Measurements from ENCODE around the gene SPARCL1.
"Not testable (repeated sequence)": the region's sequence is repeated elsewhere in the genome, so short reads cannot be mapped to it uniquely, and the experiment has no call there.

SPARCL1 gene

GRCh38 chr4:87502580-87503238, 26.5 kb downstream of the SPARCL1 start:
- no peak for DNase-seq (ENCODE audit: low read depth in 1 of 2, low spot score in 1 of 2)

- no peak for DNase-seq (ENCODE audit: low read depth in 1 of 2, low spot score in 1 of 2)
These were observed 29.1 kb downstream of the SPARCL1 start for GRCh38 chr4:87500092-87500462.

DNA sequence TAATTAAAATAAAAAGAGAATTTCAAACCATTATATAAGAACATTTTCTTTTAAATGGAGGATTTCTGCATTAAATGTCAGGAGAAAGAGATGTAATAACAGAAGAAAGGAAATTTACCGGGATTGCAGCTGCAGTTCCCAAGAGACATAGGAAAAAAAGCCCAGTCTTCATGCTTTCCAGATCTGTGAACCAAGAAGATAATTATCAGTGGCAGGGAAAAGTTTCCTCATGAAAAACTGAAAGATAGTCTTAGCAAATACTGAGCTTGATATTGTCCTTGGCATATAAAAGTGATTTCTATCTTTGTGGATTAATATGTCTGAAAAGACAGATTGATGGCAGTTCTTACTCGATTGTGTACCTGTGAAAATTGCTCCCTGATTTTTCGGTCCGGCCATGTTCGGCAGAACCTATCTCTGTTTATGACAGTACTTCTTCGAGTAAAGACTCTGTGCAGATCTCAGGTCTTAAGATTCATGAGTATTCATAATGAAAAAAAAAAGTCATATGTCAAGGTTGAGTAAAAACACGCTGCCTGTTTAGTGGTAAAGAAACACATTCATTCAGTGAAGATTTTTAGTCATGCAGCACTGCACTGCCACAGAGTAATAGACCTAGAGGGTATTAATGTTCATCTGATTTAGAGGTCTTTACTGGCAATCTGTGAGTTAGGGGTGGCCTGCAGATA, 29.6 kb downstream of the SPARCL1 start:
- no peak for DNase-seq (ENCODE audit: low read depth in 1 of 2, low spot score in 1 of 2)

- DNase-seq (ENCODE audit: low read depth in 1 of 2, low spot score in 1 of 2), result no peak
These were observed 30.7 kb downstream of the SPARCL1 start for GRCh38 chr4:87498446-87498900.

- no peak for DNase-seq (ENCODE audit: low read depth in 1 of 2, low spot score in 1 of 2)
These were observed 31.6 kb downstream of the SPARCL1 start for GRCh38 chr4:87497578-87497977.

GRCh38 chr4:87497159-87497558, 32.0 kb downstream of the SPARCL1 start:
- no peak for DNase-seq (ENCODE audit: low read depth in 1 of 2, low spot score in 1 of 2)

- no peak for DNase-seq (ENCODE audit: low read depth in 1 of 2, low spot score in 1 of 2)
These were observed 36.1 kb downstream of the SPARCL1 start for GRCh38 chr4:87493115-87493514.

DNA sequence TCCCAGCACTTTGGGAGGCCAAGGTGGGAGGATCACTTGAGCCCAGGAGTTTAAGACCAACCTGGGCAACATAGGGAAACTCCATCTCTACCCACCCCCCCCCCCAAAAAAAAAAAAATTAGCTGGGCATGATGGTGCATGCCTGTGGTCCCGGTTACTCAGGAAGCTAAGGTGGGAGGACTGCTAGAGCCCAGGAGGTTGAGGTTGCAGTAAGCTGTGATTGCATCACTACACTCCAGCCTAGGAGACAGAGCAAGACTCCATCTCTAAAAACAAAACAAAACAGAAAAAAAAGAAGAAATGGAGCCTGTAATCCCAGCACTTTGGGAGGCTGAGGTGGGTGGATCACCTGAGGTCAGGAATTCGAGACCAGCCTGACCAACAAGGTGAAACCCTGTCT, 37.3 kb downstream of the SPARCL1 start:
- not testable (repeated sequence) for DNase-seq (ENCODE audit: low read depth in 1 of 2, low spot score in 1 of 2)

DNA sequence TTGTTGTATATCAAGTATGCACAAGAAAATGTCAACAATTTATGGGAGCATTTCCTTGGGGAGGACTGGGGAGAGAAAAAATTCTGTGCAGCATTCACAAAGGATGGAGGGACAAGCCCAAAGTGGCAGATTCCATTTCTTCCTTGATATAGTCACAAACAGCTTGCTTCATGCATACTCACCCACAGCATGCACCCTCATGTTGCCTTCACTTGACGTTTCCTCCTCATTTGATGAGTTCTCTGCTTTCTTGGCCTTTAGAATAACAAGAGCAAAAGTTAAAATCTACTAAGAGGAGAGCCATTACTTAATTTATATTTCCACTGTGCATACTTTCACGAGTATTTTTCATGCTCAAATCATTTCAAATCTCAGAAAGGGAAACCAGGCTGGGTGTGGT, 37.7 kb downstream of the SPARCL1 start:
- no peak for DNase-seq (ENCODE audit: low read depth in 1 of 2, low spot score in 1 of 2)

GRCh38 chr4:87490664-87491369, 38.4 kb downstream of the SPARCL1 start:
- DNase-seq (ENCODE audit: low read depth in 1 of 2, low spot score in 1 of 2), result no peak

DNA sequence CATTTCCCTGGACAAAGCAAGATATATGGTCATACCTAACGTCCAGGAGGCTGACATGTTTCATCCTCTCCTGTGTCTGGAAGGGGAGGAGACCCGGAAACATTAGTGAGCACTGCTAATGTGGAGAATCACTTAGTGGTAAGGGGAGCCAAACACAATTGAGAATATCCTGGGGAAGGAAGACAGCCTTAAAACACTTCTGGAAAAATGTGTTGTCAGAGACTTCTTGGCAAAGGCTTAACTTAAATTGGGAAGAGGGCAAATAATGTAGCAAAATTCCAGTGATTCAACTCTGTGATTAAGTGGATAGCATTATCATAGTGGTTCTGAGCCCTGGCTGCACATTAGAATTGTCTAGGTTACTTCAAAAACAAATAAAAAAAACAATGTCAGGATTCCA, 39.5 kb downstream of the SPARCL1 start:
- DNase-seq (ENCODE audit: low read depth in 1 of 2, low spot score in 1 of 2), result no peak

DNA sequence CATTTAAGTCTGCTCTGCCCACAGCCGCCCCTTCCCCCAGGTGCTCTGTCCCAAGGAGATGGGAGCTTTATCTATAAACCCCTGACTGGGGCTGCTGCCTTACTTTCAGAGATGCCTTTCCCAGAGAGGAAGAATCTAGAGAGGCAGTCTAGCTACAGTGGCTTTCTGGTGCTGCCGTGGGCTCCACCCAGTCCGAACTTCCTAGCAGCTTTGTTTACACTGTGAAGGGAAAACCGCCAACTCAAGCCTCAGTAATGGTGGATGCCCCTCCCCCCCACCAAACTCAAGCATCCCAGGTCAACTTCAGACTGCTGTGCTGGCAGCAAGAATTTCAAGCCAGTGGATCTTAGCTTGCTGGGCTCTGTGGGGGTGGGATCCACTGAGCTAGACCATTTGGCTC, 40.5 kb downstream of the SPARCL1 start:
- not testable (repeated sequence) for DNase-seq (ENCODE audit: low read depth in 1 of 2, low spot score in 1 of 2)

DNA sequence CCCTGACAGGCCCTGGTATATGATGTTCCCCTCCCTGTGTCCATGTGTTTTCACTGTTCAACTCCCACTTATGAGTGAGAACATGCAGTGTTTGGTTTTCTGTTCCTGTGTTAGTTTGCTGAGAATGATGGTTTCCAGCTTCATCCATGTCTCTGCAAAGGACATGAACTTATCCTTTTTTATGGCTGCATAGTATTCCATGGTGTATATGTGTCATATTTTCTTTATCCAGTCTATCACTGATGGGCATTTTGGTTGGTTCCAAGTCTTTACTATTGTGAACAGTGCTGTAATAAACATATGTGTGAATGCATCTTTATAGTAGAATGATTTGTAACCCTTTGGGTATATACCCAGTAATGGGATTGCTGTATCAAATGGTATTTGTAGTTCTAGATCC, 45.9 kb downstream of the SPARCL1 start:
- DNase-seq (ENCODE audit: low read depth in 1 of 2, low spot score in 1 of 2), result not testable (repeated sequence)

- DNase-seq (ENCODE audit: low read depth in 1 of 2, low spot score in 1 of 2), result no peak
These were observed 47.8 kb downstream of the SPARCL1 start for GRCh38 chr4:87481377-87481776.

GRCh38 chr4:87478732-87479250, 50.4 kb downstream of the SPARCL1 start:
- no peak for DNase-seq (ENCODE audit: low read depth in 1 of 2, low spot score in 1 of 2)

GRCh38 chr4:87476934-87477333, 52.2 kb downstream of the SPARCL1 start:
- no peak for DNase-seq (ENCODE audit: low read depth in 1 of 2, low spot score in 1 of 2)

GRCh38 chr4:87469390-87469789, 59.8 kb downstream of the SPARCL1 start:
- DNase-seq (ENCODE audit: low read depth in 1 of 2, low spot score in 1 of 2), result no peak

DNA sequence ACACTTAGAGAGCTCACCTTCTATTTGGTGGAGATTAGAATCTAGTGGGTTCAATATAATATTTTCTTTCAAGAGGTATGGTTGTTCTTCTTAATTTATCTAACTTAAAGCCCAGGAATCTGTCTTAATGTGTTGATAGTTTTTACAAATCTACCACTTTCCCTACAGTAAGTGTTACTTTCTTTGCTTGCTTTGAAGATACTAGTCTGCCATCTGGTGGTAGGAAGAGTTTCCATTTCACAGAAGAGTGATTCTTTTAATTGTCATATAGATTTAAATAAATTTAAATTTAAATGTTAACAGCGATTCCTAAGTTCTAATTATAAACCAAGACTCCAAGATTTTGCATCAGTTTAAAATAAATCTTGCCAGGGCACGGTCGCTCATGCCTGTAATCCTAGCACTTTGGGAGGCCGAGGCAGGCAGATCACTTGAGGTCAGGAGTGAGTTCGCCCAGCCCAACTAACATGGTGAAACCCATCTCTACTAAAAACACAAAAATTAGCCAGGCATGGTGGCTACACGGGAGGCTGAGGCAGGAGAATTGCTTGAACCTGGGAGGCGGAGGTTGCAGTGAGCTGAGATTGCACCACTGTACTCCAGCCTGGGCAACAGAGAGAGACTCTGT, 63.3 kb downstream of the SPARCL1 start:
- no peak for DNase-seq (ENCODE audit: low read depth in 1 of 2, low spot score in 1 of 2)

GRCh38 chr4:87462102-87462501, 67.1 kb downstream of the SPARCL1 start:
- no peak for DNase-seq (ENCODE audit: low read depth in 1 of 2, low spot score in 1 of 2)

GRCh38 chr4:87461281-87461700, 67.9 kb downstream of the SPARCL1 start:
- DNase-seq (ENCODE audit: low read depth in 1 of 2, low spot score in 1 of 2), result no peak

- no peak for DNase-seq (ENCODE audit: low read depth in 1 of 2, low spot score in 1 of 2)
These were observed 70.3 kb downstream of the SPARCL1 start for GRCh38 chr4:87458913-87459312.

DNA sequence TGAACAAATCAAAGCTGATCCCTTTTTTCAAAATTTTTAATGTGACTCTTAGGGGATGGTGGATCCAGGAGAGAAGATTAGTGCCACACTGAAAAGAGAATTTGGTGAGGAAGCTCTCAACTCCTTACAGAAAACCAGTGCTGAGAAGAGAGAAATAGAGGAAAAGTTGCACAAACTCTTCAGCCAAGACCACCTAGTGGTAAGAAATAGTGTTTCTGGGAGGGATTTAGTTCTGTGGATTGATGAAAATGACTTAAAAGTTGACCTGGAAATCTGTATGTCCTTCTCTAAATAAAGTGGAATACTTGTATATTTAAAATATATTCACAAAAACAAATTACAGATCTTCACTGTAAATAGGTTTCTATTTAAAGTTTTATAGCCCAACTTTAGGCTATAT, 77.6 kb downstream of the SPARCL1 start:
- DNase-seq (ENCODE audit: low read depth in 1 of 2, low spot score in 1 of 2), result no peak
